ENCODE data around the gene ANKRD10. TPM values are rescaled to one million over a fixed set of nuclear protein-coding genes. Genes with fewer than 3 reads are reported as not detected.

ANKRD10 gene
- total RNA-seq, 1 donor from 2014 or later: 212 TPM

- TF ChIP-seq EZH2 (IDR thresholded peaks at IDR 0.05): no peak
- no peak for TF ChIP-seq EZH2phosphoT487 (IDR thresholded peaks at IDR 0.05)
- no peak for TF ChIP-seq CTCF (IDR thresholded peaks at IDR 0.05)
Observed at GRCh38 chr13:110904748-110905147, 10.1 kb downstream of the ANKRD10 start.

GRCh38 chr13:110902370-110902769, 12.5 kb downstream of the ANKRD10 start:
- Histone ChIP-seq H4K20me1 (ENCODE audit: low read depth) (peaks cover 64% of the 10 kb centered on the region), H3K4me2 (no peak overlapping the region), H3K27me3 (no peaks in the 10 kb centered on the region), H3K4me1 (no peaks in the 10 kb centered on the region), H3K9ac (no peak overlapping the region), H3K36me3 (peaks cover 30% of the 10 kb centered on the region), H3K27ac (no peak overlapping the region), H3K9me3 (ENCODE audit: low read depth) (no peaks in the 10 kb centered on the region), H2AFZ (replicated peaks) (no peak overlapping the region), H3K4me3 (no peak overlapping the region), H3K79me2 (ENCODE audit: low read depth) (peaks cover 93% of the 10 kb centered on the region), H3F3A (ENCODE audit: low read depth) (peaks cover 4% of the 10 kb centered on the region)
- no peaks in the 10 kb centered on the region for H3K9me3 Mint-ChIP-seq
- H3K4me1 Mint-ChIP-seq: peaks cover 8% of the 10 kb centered on the region
- peaks cover 28% of the 10 kb centered on the region for H3K36me3 Mint-ChIP-seq
- no peak for DNase-seq (ENCODE audit: low spot score)
- no peak overlapping the region for H3K27ac Mint-ChIP-seq
- H3K4me3 Mint-ChIP-seq: no peak overlapping the region
- TF ChIP-seq EZH2 (IDR thresholded peaks at IDR 0.05): no peak
- TF ChIP-seq CTCF (IDR thresholded peaks at IDR 0.05): no peak
- H3K27me3 Mint-ChIP-seq (ENCODE audit: insufficient read depth, low read depth): no peaks in the 10 kb centered on the region

More at GRCh38 chr13:110904748-110905147, 10.1 kb downstream of the ANKRD10 start:
- Histone ChIP-seq H3K4me2 (no peak overlapping the region), H3K27me3 (no peaks in the 10 kb centered on the region), H3K36me3 (peaks cover 28% of the 10 kb centered on the region), H4K20me1 (ENCODE audit: low read depth) (peaks cover 83% of the 10 kb centered on the region), H3K4me3 (no peak overlapping the region), H3K9ac (no peak overlapping the region), H3K27ac (no peak overlapping the region), H3K79me2 (ENCODE audit: low read depth) (peaks cover 98% of the 10 kb centered on the region), H3F3A (ENCODE audit: low read depth) (peaks cover 4% of the 10 kb centered on the region), H2AFZ (replicated peaks) (no peak overlapping the region), H3K9me3 (ENCODE audit: low read depth) (no peaks in the 10 kb centered on the region), H3K4me1 (peaks cover 21% of the 10 kb centered on the region)
- DNase-seq (ENCODE audit: low spot score): no peak
- Mint-ChIP-seq H3K27me3 (ENCODE audit: insufficient read depth, low read depth) (no peaks in the 10 kb centered on the region), H3K36me3 (peaks cover 30% of the 10 kb centered on the region), H3K4me3 (no peak overlapping the region), H3K9me3 (no peaks in the 10 kb centered on the region), H3K27ac (no peak overlapping the region), H3K4me1 (peaks cover 24% of the 10 kb centered on the region)

DNA sequence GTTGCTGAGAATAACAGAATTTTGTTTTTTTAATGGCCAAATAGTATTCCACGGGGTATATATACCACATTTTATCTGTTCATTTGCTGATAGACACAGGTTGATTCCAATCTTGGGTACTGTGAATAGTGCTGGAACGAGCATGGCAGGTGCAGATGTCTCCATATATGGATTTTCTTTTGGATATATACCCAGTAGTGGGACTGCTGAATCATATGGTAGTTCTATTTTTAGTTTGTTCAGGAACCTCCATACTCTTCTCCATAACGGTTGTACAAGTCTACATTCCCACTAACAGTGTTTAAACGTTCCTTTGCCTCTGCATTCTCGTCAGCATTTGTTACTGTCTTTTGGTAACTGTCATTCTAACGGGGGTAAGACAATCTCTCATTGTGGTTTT, 17.3 kb downstream of the ANKRD10 start:
- H3K36me3 Mint-ChIP-seq: peaks cover 33% of the 10 kb centered on the region
- no peak for DNase-seq (ENCODE audit: low spot score)
- no peak for TF ChIP-seq CTCF (IDR thresholded peaks at IDR 0.05)
- Histone ChIP-seq H3K4me1 (no peaks in the 10 kb centered on the region), H2AFZ (replicated peaks) (no peak overlapping the region), H3K79me2 (ENCODE audit: low read depth) (peaks cover 67% of the 10 kb centered on the region), H3K4me2 (no peak overlapping the region), H3K9ac (no peak overlapping the region), H3K36me3 (peaks cover 6% of the 10 kb centered on the region), H4K20me1 (ENCODE audit: low read depth) (peaks cover 43% of the 10 kb centered on the region), H3F3A (ENCODE audit: low read depth) (no peaks in the 10 kb centered on the region), H3K27ac (no peak overlapping the region), H3K4me3 (no peak overlapping the region), H3K27me3 (no peaks in the 10 kb centered on the region), H3K9me3 (ENCODE audit: low read depth) (no peaks in the 10 kb centered on the region)
- no peaks in the 10 kb centered on the region for H3K9me3 Mint-ChIP-seq
- H3K27me3 Mint-ChIP-seq (ENCODE audit: insufficient read depth, low read depth): no peaks in the 10 kb centered on the region
- no peaks in the 10 kb centered on the region for H3K4me1 Mint-ChIP-seq
- no peak overlapping the region for H3K4me3 Mint-ChIP-seq
- H3K27ac Mint-ChIP-seq: no peak overlapping the region
